ENCODE results near the gene KLHL6.
"Not testable (repeated sequence)": the region's sequence is repeated elsewhere in the genome, so short reads cannot be mapped to it uniquely, and the experiment has no call there.

KLHL6 gene

DNA sequence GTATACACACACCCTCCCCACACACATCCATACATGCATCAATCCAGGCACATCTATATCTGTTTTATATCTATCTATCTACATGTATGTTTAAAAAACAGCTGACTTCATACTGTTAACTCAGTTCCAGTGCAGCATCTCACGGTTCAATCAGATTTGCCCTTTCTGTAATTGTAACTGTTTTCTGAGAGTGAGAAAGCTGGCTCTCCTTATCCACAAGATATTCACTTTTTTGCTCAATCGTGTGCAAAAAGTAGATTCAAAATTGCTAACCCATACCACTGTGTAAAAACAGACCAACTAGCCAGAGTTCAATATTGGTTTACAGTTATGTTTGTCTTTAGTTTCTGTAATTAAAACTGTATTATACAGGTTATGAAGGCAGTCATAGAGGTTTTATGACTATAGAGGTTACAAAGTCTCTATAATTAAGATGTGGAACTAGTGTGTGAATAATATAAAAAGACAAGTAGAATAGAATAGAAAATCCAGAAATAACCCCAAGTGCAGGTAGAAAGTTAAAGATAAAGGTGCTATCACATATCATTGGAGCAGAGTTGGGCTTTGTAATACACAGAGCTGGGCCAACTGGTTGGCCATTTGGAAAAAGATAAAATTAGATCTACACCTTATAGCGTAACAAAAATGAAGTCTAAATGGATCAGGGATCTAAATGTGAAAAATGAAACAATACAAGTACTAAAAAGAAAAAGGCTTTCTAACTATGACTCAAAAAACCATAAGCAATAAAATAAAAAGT is 107.0 kb downstream of the KLHL6 start:
- DNase-seq = peak in 1 of 51 donors; percentile 13

DNA sequence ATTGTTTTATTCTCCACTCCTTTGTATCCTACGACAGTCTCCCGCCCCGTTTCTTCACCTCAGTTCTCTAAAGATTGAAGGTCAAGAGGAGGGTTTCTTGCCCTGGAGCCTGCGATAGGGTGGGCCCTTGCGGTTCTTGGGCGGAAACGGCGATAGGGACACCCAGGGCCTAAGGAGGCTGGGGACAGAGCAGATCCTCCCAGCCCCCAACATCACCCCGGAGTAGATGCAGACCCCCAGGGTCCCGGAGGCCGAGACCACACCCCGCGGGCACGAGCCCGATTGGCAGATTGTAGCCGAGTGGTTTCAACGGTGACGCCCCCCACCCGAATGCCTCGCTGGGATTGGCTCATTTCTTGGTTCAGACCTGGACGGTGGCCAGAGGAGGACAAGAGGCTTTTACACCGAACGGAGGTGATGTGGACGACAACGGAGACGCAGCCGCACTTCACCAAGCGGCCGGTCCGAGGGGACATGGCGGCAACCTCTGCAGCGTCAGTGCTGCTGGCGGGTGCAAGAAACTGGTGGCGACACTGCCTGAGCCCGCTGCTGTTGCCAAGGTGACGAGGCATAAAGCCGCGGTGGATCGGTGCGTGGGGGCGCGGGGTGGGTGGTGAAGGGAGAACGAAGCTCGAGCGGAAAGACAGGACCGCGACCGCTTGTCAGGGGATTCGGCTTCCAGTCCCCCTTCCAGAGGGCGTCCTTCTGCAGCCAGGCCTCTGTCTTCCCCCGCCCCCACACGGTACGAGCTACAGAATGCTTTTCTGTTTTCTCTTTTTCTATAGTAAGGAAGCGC is 108.1 kb downstream of the KLHL6 start:
- DNase-seq = peak; percentile 49 to 91 (median 76)

DNA sequence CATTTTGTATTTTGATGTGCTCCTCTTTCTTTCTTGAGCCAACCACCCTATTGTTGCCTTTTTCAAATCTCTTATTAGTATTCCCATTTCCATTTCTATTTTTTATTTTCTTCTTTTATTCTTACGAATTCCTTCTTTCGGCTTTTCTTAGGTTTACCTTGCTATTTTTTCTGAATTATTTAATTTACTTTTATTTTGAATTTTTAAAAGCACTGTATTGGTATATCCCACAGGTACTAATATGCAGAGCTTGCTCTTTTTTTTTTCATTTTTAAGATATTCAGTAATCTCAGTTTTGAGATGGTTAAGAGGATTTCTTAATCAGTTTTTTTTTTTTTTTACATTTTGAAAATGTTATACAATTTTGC is 108.7 kb downstream of the KLHL6 start:
- DNase-seq = no peak

DNA sequence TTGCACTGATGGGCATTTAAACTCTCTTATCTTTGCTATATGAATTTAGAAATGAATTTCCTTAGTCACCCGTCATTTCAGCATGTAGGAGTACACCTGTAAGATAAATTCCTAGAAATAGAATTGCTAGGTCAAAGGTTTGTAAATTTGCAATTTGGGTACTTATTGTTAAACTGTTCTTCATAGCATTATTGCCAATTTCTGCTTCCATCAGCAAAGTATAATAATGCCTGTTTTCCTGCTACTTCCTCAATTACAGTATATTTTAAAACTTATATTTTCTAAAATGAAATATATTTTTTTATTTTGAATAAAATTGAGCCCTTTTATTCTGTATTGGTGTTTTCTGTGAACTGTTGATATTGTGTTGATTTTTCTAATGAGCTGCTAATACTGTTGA is 110.8 kb downstream of the KLHL6 start:
- no peak for DNase-seq

DNA sequence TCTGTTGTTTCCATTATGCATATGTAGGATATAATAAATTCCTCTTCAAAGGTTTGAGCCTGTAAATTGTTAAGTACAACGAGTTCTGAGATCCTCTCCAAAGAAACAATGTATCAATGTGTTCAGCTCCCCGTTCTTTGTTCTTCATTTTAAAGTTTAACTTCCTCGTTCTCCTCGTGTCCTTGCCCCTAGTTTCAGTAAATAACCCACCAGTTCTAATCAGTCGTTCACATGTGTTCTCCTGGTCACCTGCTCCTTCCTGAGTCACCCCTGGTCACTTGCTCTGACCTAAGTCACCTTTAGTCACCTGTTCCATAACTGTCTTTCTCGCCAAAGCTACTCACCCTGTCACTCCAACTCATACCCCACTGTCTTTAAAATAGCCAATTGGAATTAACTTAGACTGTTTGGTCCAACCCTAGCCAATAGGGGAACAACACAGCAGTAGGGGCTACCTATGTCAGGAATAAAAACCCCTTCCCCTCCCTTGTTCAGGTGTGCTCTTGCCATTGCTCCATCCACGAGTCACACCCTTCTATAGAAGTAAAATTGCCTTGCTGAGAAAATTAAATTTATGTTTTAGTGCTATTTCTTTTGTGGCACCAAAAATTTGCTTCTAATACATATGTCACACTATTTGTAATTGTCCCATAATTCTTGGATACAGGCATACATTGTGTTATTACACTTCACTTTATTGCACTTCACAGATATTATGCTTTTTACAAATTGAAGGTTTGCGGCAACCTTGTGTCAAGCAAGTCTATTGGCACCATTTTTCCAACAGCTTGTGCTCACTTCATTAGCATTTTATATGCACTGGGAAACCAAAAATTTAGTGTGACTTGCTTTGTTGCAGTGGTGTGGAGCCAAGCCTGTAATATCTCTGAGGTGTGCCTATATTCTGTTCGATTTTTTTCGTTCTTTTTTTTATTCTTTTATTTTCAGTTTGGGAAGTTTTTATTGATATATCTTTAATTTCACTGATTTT is 111.8 kb downstream of the KLHL6 start:
- DNase-seq = no peak

DNA sequence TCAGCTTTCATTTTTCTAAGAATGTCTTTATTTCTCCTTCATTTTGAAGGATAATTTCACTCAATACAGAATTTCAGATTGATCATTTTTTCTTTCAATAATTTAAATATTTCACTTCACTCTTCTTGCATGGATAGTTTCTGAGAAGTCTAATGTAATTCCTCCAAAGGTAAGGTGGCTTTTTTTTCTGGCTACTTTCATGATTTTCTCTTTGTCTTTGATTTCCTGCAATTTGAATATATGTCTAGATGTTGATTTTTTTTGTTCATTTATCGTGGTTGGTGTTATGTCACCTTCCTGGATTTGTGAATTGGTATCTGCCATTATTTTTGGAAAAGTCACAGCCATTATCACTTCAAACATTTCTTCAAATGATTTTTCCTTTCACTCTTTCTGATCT is 112.5 kb downstream of the KLHL6 start:
- DNase-seq = no peak

DNA sequence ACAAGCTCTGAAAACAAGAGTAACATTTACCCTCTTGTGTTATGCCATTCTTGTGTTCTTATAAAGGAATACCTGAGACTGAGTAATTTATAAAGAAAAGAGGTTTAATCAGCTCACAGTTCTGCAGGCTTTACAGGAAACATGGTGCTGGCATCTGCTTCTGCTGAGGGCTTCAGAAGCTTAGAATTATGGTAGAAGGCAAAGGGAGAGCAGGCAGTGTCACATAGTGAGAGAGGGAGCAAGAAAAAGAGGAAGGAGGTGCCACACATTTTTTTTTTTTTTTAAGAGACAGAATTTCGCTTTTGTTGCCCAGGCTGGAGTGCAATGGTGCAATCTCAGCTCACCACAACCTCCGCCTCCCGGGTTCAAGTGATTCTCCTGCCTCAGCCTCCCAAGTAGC is 115.0 kb downstream of the KLHL6 start:
- not testable (repeated sequence) for DNase-seq

DNA sequence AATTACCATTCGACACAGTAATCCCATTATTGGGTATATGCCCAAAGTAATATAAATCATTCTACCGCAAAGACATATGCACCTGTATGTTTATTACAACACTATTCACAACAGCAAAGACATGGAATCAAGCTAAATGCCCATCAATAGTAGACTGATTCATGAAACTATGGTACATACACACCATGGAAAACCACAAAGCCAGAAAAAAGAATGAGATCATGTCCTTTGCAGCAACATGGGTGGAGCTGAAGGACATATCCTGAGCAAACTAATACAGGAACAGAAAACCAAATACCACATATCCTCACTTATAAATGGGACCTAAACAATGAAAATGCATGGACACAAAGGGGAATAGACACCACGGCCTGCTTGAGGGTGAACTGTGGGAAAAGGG is 116.0 kb downstream of the KLHL6 start:
- DNase-seq = no peak

DNA sequence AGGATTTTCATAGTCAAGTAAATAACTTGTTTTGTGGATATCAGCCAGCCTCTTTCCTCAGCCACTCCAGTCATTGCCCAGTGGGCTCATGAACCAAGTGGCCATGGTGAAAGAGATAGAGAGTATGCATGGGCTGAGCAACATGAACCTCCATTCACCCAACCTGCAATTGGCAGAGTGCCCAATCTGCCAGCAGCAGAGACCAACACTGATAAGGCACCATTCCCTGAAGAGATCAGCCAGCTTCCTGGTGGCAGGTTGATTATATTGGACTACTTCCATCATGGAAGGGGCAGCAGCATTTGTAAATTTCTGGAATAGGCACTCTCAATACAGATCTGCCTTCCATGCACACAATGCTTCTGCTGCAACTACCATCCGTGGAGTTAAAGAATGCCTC is 116.8 kb downstream of the KLHL6 start:
- no peak for DNase-seq

DNA sequence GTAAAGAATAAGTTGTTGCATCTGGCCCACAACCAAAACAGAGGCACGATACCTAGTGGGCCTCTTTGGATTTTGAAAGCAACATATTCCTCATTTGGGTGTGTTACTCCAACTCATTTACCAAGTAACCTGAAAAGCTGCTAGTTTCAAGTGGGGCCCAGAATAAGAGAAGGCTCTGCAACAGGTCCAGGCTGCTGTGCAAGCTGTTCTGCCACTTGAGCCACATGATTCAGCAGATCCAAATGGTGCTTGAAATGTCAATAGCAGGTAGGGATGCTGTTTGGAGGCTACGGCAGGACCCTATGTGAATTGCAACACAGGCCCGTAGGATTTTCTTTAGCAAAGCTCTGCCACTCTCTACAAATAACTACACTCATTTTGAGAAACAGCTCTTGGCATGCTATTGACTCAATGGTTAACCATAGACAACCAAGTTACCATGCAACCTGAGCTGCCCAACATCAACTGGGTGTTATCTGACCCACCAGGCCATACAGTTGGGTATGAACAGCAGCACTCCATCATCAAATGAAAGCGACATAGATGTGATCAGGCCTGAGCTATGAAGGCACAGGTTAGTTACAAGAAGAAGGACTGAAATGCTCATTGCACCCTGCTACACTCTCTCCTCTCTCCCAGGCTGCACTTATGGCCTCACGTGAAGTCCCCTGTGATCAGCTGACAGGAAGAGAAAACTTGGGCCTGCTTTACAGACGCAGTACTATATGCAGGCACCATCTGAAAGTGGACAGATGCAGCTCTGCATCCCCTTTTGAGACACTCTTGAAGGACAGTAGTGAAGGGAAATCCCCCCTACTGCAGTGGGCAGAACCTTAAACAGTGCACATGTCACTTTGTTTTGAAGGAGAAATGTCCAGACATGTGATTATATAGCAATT is 117.6 kb downstream of the KLHL6 start:
- DNase-seq = no peak
